ENCODE measurements around the gene C10orf67. TPM values are rescaled to one million over a fixed set of nuclear protein-coding genes. Genes with fewer than 3 reads are reported as not detected.
"Not testable (repeated sequence)": the region's sequence is repeated elsewhere in the genome, so short reads cannot be mapped to it uniquely, and the experiment has no call there.

The C10orf67 gene
- total RNA-seq, 1 experiment from 2014 or later, result 0.13 TPM

DNA sequence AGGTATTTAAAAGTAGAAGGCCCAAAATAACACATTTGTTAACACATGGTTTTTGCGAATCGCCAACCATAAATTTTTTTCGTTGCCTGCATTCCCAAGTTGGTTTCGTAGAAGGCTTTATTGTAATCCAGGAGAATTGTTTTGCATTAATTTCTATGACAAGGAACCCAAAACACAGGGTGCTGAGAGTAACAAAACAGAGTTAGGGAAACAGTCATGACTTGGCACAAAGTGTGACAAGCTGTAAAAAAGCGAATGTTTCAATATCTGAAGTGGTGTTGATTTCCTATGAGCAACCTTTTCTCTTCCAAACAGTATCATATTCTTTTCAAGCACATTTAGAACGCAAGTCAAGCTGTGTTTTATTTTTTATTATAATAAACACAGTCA is 63.6 kb downstream of the C10orf67 start:
- no peaks in the 10 kb centered on the region for H3K27me3 ChIP-seq (replicated peaks; ENCODE audit: insufficient read depth, low read depth, low read length, poor library complexity)
- ChIA-PET POLR2A (ENCODE audit: low non-redundant PET) (no interaction called here), CTCF (no interaction called here)
- no peak overlapping the region for H3K27ac ChIP-seq (ENCODE audit: low read depth, low read length, poor library complexity, severe bottlenecking)
- no TSS peak for BruUV-seq (replicated peaks)
- intact Hi-C loops (cut with micrococcal nuclease; ENCODE audit: unreplicated experiment), result no loop called here
- no peaks in the 10 kb centered on the region for H3K9me3 ChIP-seq (ENCODE audit: low read depth, low read length, poor library complexity, severe bottlenecking)
- no peak for TF ChIP-seq EZH2 (IDR thresholded peaks at IDR 0.05; ENCODE audit: borderline replicate concordance, low read depth, low read length, poor library complexity, severe bottlenecking)
- TF ChIP-seq, protein P1, sequence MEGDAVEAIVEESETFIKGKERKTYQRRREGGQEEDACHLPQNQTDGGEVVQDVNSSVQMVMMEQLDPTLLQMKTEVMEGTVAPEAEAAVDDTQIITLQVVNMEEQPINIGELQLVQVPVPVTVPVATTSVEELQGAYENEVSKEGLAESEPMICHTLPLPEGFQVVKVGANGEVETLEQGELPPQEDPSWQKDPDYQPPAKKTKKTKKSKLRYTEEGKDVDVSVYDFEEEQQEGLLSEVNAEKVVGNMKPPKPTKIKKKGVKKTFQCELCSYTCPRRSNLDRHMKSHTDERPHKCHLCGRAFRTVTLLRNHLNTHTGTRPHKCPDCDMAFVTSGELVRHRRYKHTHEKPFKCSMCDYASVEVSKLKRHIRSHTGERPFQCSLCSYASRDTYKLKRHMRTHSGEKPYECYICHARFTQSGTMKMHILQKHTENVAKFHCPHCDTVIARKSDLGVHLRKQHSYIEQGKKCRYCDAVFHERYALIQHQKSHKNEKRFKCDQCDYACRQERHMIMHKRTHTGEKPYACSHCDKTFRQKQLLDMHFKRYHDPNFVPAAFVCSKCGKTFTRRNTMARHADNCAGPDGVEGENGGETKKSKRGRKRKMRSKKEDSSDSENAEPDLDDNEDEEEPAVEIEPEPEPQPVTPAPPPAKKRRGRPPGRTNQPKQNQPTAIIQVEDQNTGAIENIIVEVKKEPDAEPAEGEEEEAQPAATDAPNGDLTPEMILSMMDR (conservative IDR thresholded peaks at IDR 0.05; ENCODE audit: low read depth, low read length), result no peak
- peak; percentile 18 for DNase-seq (ENCODE audit: low spot score)
- peaks cover 7% of the 10 kb centered on the region for H3K4me1 ChIP-seq (ENCODE audit: insufficient read depth, low read length, poor library complexity, severe bottlenecking)
- no peaks in the 10 kb centered on the region for H3K36me3 ChIP-seq (ENCODE audit: insufficient read depth, low read length, poor library complexity, severe bottlenecking)
- H3K4me3 ChIP-seq (ENCODE audit: low read depth, low read length, poor library complexity, severe bottlenecking), result no peak overlapping the region

DNA sequence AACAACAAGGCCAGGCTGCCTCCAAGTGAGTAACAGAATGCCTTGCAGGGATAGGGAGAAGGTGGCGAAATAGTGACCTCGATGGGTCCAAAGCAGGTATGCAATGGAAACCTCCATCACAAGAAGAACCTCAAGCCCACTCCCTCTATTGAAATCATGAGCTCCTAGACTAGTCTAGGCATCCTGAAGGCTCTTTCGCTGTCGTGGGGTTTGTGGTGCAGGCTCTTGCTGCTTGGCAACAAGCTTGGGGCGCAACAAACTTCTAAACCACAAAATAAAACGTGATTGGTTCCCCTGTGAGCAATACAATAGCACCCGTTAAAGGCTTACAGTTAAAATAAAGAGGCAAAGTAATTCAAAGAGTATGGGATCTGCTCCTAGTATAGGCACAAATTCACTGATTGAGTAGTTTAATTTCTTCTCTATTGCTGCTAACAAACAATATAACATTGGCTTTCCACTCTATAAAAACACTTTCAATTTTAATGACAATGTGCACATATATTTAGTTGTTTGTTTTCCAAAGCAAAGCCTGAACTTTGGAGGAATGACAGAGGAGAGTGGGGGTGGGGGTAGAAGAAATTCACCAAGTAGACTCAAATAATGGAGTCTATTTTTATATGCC is 64.1 kb downstream of the C10orf67 start:
- DNase-seq (ENCODE audit: low spot score), result no peak
- Histone ChIP-seq H3K4me3 (ENCODE audit: low read depth, low read length, poor library complexity, severe bottlenecking) (no peak overlapping the region), H3K36me3 (ENCODE audit: insufficient read depth, low read length, poor library complexity, severe bottlenecking) (no peaks in the 10 kb centered on the region), H3K27ac (ENCODE audit: low read depth, low read length, poor library complexity, severe bottlenecking) (no peak overlapping the region), H3K9me3 (ENCODE audit: low read depth, low read length, poor library complexity, severe bottlenecking) (no peaks in the 10 kb centered on the region), H3K4me1 (ENCODE audit: insufficient read depth, low read length, poor library complexity, severe bottlenecking) (peaks cover 7% of the 10 kb centered on the region), H3K27me3 (replicated peaks; ENCODE audit: insufficient read depth, low read depth, low read length, poor library complexity) (no peaks in the 10 kb centered on the region)
- intact Hi-C loops (cut with micrococcal nuclease; ENCODE audit: unreplicated experiment), result no loop called here
- TF ChIP-seq, protein P1 (conservative IDR thresholded peaks at IDR 0.05; ENCODE audit: low read depth, low read length), result no peak
- TF ChIP-seq EZH2 (IDR thresholded peaks at IDR 0.05; ENCODE audit: borderline replicate concordance, low read depth, low read length, poor library complexity, severe bottlenecking), result no peak
- POLR2A ChIA-PET (ENCODE audit: low non-redundant PET), result no interaction called here
- CTCF ChIA-PET, result no interaction called here
- BruUV-seq (replicated peaks), result no TSS peak

GRCh38 chr10:23275355-23275754 is 69.2 kb downstream of the C10orf67 start:
- ChIA-PET POLR2A (ENCODE audit: low non-redundant PET) (no interaction called here), CTCF (no interaction called here)
- H3K36me3 ChIP-seq (ENCODE audit: insufficient read depth, low read length, poor library complexity, severe bottlenecking), result no peaks in the 10 kb centered on the region
- TF ChIP-seq, protein P1 (conservative IDR thresholded peaks at IDR 0.05; ENCODE audit: low read depth, low read length), result no peak
- TF ChIP-seq EZH2 (IDR thresholded peaks at IDR 0.05; ENCODE audit: borderline replicate concordance, low read depth, low read length, poor library complexity, severe bottlenecking), result no peak
- H3K4me3 ChIP-seq (ENCODE audit: low read depth, low read length, poor library complexity, severe bottlenecking), result no peak overlapping the region
- BruUV-seq (replicated peaks), result no TSS peak
- intact Hi-C loops (cut with micrococcal nuclease; ENCODE audit: unreplicated experiment), result no loop called here
- no peak for DNase-seq (ENCODE audit: low spot score)
- no peaks in the 10 kb centered on the region for H3K4me1 ChIP-seq (ENCODE audit: insufficient read depth, low read length, poor library complexity, severe bottlenecking)
- H3K9me3 ChIP-seq (ENCODE audit: low read depth, low read length, poor library complexity, severe bottlenecking), result peaks cover 14% of the 10 kb centered on the region
- no peaks in the 10 kb centered on the region for H3K27me3 ChIP-seq (replicated peaks; ENCODE audit: insufficient read depth, low read depth, low read length, poor library complexity)
- H3K27ac ChIP-seq (ENCODE audit: low read depth, low read length, poor library complexity, severe bottlenecking), result no peak overlapping the region

- H3K36me3 ChIP-seq (ENCODE audit: insufficient read depth, low read length, poor library complexity, severe bottlenecking); H3K27me3 ChIP-seq (replicated peaks; ENCODE audit: insufficient read depth, low read depth, low read length, poor library complexity); BruUV-seq (replicated peaks); CTCF ChIA-PET; H3K27ac ChIP-seq (ENCODE audit: low read depth, low read length, poor library complexity, severe bottlenecking); H3K4me1 ChIP-seq (ENCODE audit: insufficient read depth, low read length, poor library complexity, severe bottlenecking); POLR2A ChIA-PET (ENCODE audit: low non-redundant PET); H3K4me3 ChIP-seq (ENCODE audit: low read depth, low read length, poor library complexity, severe bottlenecking); intact Hi-C loops (cut with micrococcal nuclease; ENCODE audit: unreplicated experiment); DNase-seq (ENCODE audit: low spot score): not testable (repeated sequence)
- peaks cover 14% of the 10 kb centered on the region for H3K9me3 ChIP-seq (ENCODE audit: low read depth, low read length, poor library complexity, severe bottlenecking)
Observed at GRCh38 chr10:23274179-23274578, 70.4 kb downstream of the C10orf67 start.

All from A673 (cell line).